ENCODE measurements around the gene DOHH. TPM values are rescaled to one million over a fixed set of nuclear protein-coding genes. Genes with fewer than 3 reads are reported as not detected.

Gene DOHH
- total and polyA plus RNA-seq, 9 of the 15 experiments (the other 6 are each of a cell fraction or from before 2014, with no cell fraction given) = 0.14 to 47.2 (median 5.1) TPM

DNA sequence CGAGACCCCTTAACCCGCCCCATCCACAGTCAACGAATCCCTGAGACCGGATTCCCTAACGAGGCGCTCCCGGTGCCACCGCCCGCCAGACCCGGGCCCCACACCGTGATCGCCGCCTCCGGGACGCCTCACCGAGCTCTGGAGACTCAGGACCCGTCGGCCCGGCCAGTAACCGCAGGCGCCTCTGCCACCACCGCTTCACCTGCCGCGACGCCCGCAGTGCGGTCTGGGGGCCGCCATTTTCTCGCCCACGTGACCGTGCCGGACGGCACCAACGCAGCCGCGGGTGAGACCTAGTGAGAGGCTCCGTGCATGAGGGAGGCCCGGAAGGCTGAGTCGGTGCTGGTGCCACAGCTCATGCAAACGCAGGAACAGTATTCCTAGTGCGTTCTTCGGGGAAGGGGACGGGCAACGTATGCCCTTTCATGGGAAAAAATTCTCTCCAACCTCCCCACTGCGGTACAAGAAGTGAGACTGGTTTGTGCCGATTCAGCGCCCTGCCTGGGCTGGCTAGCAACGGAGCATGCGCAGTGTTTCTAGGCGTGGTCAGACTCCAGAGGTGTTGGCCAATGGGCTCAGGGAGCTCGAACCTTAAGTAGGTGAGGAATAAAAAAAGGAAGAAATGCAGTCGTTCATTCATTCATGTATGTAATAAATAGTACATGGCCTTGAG is at the start of gene DOHH (continued):
- TF ChIP-seq, protein P1, sequence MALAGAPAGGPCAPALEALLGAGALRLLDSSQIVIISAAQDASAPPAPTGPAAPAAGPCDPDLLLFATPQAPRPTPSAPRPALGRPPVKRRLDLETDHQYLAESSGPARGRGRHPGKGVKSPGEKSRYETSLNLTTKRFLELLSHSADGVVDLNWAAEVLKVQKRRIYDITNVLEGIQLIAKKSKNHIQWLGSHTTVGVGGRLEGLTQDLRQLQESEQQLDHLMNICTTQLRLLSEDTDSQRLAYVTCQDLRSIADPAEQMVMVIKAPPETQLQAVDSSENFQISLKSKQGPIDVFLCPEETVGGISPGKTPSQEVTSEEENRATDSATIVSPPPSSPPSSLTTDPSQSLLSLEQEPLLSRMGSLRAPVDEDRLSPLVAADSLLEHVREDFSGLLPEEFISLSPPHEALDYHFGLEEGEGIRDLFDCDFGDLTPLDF (CRISPR knock-in tag; IDR thresholded peaks at IDR 0.05) = peak; percentile 74
- TF ChIP-seq TAL1 (IDR thresholded peaks at IDR 0.05) (0 out of 2 replicates have a peak, but pooled peaks have one; percentile 2), SAFB (IDR thresholded peaks at IDR 0.05; ENCODE audit: borderline replicate concordance, low read depth, low read length) (no peak), ZEB2 (IDR thresholded peaks at IDR 0.05) (no peak), RBM22 (IDR thresholded peaks at IDR 0.05; ENCODE audit: low read depth, low read length, poor library complexity, severe bottlenecking) (peak; percentile 74), MXI1 (IDR thresholded peaks at IDR 0.05; ENCODE audit: low read depth, low read length) (peak; percentile 58), ZNF699 (CRISPR knock-in tag; IDR thresholded peaks at IDR 0.05; ENCODE audit: insufficient replicate concordance) (no peak), ATF1 (CRISPR knock-in tag; IDR thresholded peaks at IDR 0.05) (no peak), ATF1 (tag; IDR thresholded peaks at IDR 0.05) (peak; percentile 72), NFIX (CRISPR knock-in tag; IDR thresholded peaks at IDR 0.05; ENCODE audit: low read depth) (no peak), HNRNPLL (IDR thresholded peaks at IDR 0.05; ENCODE audit: low read depth, low read length, poor library complexity, severe bottlenecking) (peak; percentile 29), HDGF (IDR thresholded peaks at IDR 0.05) (no peak), GATAD2B (IDR thresholded peaks at IDR 0.05; ENCODE audit: borderline replicate concordance) (no peak), MECOM (CRISPR knock-in tag; IDR thresholded peaks at IDR 0.05) (no peak)
- TF ChIP-seq, protein P2, sequence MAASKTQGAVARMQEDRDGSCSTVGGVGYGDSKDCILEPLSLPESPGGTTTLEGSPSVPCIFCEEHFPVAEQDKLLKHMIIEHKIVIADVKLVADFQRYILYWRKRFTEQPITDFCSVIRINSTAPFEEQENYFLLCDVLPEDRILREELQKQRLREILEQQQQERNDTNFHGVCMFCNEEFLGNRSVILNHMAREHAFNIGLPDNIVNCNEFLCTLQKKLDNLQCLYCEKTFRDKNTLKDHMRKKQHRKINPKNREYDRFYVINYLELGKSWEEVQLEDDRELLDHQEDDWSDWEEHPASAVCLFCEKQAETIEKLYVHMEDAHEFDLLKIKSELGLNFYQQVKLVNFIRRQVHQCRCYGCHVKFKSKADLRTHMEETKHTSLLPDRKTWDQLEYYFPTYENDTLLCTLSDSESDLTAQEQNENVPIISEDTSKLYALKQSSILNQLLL (CRISPR knock-in tag; IDR thresholded peaks at IDR 0.05; ENCODE audit: borderline replicate concordance) = no peak
- TF ChIP-seq, protein P3, sequence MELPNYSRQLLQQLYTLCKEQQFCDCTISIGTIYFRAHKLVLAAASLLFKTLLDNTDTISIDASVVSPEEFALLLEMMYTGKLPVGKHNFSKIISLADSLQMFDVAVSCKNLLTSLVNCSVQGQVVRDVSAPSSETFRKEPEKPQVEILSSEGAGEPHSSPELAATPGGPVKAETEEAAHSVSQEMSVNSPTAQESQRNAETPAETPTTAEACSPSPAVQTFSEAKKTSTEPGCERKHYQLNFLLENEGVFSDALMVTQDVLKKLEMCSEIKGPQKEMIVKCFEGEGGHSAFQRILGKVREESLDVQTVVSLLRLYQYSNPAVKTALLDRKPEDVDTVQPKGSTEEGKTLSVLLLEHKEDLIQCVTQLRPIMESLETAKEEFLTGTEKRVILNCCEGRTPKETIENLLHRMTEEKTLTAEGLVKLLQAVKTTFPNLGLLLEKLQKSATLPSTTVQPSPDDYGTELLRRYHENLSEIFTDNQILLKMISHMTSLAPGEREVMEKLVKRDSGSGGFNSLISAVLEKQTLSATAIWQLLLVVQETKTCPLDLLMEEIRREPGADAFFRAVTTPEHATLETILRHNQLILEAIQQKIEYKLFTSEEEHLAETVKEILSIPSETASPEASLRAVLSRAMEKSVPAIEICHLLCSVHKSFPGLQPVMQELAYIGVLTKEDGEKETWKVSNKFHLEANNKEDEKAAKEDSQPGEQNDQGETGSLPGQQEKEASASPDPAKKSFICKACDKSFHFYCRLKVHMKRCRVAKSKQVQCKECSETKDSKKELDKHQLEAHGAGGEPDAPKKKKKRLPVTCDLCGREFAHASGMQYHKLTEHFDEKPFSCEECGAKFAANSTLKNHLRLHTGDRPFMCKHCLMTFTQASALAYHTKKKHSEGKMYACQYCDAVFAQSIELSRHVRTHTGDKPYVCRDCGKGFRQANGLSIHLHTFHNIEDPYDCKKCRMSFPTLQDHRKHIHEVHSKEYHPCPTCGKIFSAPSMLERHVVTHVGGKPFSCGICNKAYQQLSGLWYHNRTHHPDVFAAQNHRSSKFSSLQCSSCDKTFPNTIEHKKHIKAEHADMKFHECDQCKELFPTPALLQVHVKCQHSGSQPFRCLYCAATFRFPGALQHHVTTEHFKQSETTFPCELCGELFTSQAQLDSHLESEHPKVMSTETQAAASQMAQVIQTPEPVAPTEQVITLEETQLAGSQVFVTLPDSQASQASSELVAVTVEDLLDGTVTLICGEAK (IDR thresholded peaks at IDR 0.05) = peak; percentile 68; the same call in 1 of the 2 replicates
- TF ChIP-seq, protein P3 (CRISPR knock-in tag; IDR thresholded peaks at IDR 0.05) = no peak
